HUES48 (cell line): ENCODE data around the gene POLR2J.
A peak's percentile ranks its signal among the peaks of the same experiment; 100 is the strongest.
"Not testable (repeated sequence)": the region's sequence is repeated elsewhere in the genome, so short reads cannot be mapped to it uniquely, and the experiment has no call there.

Experiments used
- H3K27ac ChIP-seq: one replicate; pipeline ENCODE4 v1.7.0; 2013; ENCODE audit warnings: low read depth, low read length, inconsistent platforms
- H3K27me3 ChIP-seq: 2 replicates; pipeline ENCODE4 v1.6.1; 2013; ENCODE audit warnings: mild to moderate bottlenecking, low read length; ENCODE audit not compliant: control insufficient read depth, insufficient read depth
- H3K36me3 ChIP-seq: 2 replicates; pipeline ENCODE4 v1.6.1; 2013; ENCODE audit warnings: low read length; ENCODE audit not compliant: control insufficient read depth, insufficient read depth
- H3K4me1 ChIP-seq: 2 replicates; pipeline ENCODE4 v1.6.1; 2013; ENCODE audit warnings: mild to moderate bottlenecking, low read length; ENCODE audit not compliant: control insufficient read depth, insufficient read depth
- H3K4me3 ChIP-seq: 2 replicates; pipeline ENCODE4 v1.5.1; 2013; ENCODE audit warnings: mild to moderate bottlenecking, low read depth, low read length
- H3K9ac ChIP-seq: 2 replicates; pipeline ENCODE4 v1.6.1; 2013; ENCODE audit warnings: mild to moderate bottlenecking, low read depth, low read length, moderate library complexity
- H3K9me3 ChIP-seq: 2 replicates; pipeline ENCODE4 v1.6.1; 2013; ENCODE audit warnings: low read length; ENCODE audit not compliant: control insufficient read depth, insufficient read depth

The POLR2J gene

DNA sequence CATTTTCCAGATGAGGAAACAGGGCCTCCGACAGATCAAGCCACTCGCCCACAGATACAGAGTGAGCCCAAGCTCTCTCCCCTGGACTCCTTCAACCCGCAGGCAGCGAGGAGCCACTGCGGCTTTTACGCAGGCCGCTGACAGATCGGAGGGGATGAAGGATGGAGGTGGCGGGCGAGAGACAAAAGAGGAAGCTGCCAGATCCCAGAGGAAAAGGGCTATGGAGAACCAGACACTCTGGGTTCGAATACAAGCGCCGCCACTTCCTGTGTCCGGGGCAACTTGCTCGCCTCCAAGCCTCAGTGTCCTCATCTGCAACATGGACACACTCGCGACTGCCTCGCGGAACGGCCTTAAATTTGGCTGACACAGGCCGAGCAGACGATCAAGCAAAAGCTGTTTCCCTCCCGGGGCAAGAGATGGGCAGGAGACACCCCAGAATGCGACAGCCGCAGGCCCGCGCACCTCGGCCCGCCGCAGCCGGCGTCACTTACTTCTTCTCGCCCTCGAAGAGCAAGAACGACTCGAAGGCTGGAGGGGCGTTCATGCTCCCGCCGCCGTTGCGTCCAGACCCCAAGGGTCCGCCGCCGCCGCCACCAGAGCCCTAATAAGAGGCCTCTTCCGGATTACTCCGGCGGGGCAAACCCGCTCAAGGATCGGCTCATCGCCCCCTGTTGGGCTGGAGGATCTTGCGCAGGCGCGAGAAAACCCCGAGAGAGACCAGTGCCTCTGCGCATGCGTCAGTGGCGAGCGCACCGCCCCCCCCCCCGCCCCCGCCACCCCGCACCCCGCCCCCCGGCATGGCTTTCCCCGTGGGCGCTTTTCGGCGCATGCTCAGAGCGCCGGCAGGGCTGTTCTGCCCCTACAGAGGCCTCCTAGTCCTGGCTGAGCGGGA is at the start of gene POLR2J:
Gene POLR2J (minus strand): TSS at position 609 of the 895 bp plus-strand sequence. CDS start 62 bp downstream, at position 547.
- not testable (repeated sequence) for H3K36me3 ChIP-seq, H3K27me3 ChIP-seq, H3K4me1 ChIP-seq, H3K9ac ChIP-seq, H3K27ac ChIP-seq, H3K9me3 ChIP-seq
- H3K4me3 ChIP-seq: peak within 1 kb of the TSS; percentile 47

DNA sequence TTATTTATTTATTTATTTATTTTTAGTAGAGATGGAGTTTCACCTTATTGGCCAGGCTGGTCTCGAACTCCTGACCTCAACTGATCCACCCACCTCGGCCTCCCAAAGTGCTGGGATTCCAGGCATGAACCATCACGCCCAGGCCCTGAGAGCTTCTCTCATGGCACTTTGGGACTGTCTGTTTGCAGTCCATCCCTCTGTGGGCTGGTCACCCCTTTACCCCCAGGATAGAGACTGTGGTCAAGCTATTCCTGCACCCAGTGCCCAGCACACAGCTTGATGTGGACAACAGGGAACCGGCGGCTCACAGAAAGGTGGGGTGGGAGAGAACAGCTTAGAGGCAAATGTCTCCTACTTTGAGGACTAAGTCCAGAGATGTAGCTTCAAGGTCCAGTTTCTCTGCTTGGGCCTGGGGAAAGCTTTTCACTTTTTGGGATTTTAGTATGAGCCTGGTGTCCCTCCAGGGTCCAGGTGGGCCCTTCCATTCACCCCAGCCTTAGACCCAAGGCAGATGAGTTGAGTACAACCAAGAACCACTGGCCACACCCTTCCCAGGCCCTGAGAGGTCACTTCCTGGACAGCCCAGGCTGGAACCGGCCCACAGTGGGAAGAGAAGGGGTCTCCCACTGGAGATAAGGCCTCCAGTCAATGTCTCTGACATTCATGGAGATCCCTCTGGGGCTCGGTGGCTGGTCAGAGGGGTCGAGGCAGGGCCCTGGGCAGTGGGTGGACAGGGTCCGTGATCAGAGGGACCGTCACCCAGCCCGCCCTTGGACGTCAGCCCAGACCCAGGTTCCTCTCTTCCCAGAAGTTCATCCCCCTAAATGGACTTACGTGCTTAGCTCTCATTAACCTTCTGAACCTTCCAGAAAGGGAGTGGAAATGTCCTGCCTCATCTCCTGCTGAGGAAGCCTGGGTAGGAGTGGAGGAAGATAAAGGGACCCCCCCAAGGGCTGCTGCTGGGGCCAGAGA is 49.4 kb upstream of the POLR2J start:
- H3K9ac ChIP-seq, H3K36me3 ChIP-seq, H3K27ac ChIP-seq, H3K27me3 ChIP-seq, H3K9me3 ChIP-seq, H3K4me1 ChIP-seq, H3K4me3 ChIP-seq: not testable (repeated sequence)

DNA sequence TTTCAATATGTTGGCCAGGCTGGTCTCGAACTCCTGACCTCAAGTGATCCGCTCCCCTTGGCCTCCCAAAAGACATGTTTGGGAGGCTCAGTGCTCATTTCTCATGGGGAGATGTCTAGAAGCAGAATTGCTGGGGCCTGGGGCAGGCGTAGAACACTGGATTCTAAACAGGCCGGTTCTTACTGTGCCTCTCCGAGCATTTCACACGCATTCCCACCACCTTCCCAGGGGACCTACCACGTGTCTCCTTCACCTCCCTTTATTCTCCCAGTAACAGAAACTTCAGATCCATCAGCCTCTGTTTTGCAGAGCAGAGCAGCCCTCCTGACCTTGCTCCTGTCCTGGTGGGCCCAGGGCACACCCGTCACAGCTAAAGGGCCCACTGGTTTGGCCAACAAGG is 48.5 kb upstream of the POLR2J start:
- not testable (repeated sequence) for H3K27ac ChIP-seq, H3K9me3 ChIP-seq, H3K36me3 ChIP-seq, H3K4me3 ChIP-seq, H3K27me3 ChIP-seq, H3K4me1 ChIP-seq, H3K9ac ChIP-seq

DNA sequence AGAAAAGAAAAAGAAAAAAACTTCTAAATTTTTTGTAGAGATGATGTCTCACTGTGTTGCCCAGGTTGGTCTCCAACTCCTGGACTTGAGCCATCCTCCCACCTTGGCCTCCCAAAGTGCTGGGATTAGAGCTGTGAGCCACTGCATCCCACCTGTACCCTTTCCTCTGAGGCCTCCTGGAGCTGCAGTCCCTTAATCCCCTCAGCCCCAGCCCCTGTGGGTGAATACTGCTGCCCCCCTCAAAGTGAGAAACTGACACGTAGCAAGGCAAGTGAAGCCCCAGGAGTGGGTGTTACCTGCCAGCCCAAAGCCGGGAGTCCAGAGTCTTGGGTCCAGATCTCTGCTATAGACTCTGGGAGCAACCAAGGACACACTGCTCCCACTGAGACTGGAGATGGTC is 46.1 kb upstream of the POLR2J start:
- not testable (repeated sequence) for H3K27ac ChIP-seq, H3K4me3 ChIP-seq, H3K9ac ChIP-seq, H3K4me1 ChIP-seq, H3K27me3 ChIP-seq, H3K36me3 ChIP-seq, H3K9me3 ChIP-seq

DNA sequence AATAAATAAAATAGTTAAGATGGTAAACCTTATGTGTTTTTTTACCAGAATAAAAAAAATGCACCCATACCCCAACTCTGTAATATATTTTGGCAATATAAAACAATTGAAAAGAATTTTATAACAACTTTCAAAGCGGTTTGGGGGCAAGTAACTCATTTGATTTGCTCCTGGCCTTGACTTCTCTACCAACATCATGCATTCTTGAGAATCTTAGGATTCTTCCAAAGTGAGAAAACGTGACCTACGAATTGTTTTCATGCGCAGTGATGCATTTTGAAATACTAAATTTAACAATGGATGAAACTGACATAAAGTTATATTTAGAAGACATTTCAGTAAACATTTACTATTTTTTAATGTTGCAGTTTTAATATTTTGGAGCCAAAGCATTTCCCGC is 42.1 kb upstream of the POLR2J start:
- not testable (repeated sequence) for H3K27me3 ChIP-seq, H3K4me3 ChIP-seq, H3K36me3 ChIP-seq, H3K9ac ChIP-seq, H3K27ac ChIP-seq, H3K4me1 ChIP-seq, H3K9me3 ChIP-seq

DNA sequence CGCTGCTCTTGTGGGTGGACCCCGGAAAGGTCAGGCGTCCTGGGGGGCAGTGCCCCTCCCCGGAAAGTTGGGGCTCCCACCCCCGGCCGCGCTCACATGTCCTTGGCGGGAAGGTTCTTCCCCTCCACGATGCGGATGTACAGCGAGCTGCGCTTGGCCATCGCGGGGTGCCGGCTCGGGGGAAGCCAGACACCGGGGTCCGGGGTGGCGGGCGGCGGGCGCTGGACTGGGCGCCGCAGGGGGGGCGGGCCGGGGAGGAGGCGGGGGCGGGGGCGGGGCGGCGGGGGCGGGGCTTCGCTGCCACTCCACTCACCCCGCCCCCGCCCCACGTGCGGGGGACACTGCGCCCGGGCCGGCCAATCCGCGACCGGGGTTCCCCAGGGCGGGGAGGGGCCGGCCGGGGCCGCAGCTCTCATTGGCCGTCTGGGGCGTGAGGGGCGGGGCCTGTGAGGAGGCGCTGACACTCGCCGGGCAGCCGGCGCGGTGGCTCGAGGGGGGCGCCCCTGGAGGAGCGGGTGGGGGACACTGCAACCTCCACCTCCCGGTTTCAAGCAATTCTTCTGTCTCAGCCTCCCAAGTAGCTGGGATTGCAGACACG is 38.9 kb upstream of the POLR2J start, which contains the start of gene RASA4B:
Gene RASA4B (minus strand): TSS at position 228 of the 598 bp plus-strand sequence. CDS start 67 bp downstream, at position 161.
- H3K9ac ChIP-seq, H3K27ac ChIP-seq: not testable (repeated sequence)

DNA sequence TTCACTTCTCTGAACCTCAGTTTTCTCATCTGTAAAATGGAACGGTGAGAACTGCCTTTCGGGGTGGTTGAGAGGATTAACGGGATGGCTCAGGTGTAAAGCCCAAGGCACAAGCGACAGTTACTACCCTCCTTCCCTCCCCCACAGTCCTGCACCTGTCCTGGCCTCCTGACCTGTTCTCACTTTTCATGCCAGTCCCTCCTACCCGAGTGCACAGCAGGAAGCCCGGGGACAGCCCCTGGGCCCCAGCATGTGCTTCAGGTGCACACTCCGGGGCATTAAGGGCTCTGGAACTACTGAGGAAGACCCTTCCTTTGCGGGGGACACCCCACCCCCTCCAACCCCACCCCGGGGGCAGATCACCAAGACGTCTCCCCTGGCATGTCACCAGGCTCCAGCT is 38.2 kb upstream of the POLR2J start:
- not testable (repeated sequence) for H3K4me1 ChIP-seq, H3K9ac ChIP-seq, H3K27me3 ChIP-seq, H3K27ac ChIP-seq, H3K4me3 ChIP-seq, H3K36me3 ChIP-seq, H3K9me3 ChIP-seq

More for the DNA sequence above, 38.9 kb upstream of the POLR2J start, which contains the start of gene RASA4B:
- not testable (repeated sequence) for H3K27me3 ChIP-seq, H3K4me1 ChIP-seq, H3K36me3 ChIP-seq, H3K4me3 ChIP-seq, H3K9me3 ChIP-seq

DNA sequence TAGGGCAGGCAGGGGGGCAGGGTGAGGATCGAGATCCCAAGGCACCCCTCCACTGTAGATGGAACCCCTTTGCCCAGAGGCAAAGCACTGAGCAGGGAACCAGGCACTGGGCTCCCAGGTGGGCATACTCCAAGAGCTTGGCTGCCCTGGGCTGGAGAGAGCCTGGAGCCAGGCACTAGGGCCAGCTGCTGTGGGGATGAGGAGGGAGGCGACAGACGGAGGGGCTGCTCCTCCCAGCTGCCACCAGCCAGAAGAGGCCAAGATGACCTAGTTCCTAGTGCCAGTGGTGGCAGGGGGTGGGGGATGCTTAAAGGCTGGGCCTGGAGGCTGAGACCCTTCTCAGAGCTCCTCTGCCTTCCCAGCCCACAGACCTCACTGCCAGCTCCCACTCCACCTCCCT is 37.2 kb upstream of the POLR2J start:
- not testable (repeated sequence) for H3K9me3 ChIP-seq, H3K27ac ChIP-seq, H3K4me3 ChIP-seq, H3K4me1 ChIP-seq, H3K36me3 ChIP-seq, H3K9ac ChIP-seq, H3K27me3 ChIP-seq

DNA sequence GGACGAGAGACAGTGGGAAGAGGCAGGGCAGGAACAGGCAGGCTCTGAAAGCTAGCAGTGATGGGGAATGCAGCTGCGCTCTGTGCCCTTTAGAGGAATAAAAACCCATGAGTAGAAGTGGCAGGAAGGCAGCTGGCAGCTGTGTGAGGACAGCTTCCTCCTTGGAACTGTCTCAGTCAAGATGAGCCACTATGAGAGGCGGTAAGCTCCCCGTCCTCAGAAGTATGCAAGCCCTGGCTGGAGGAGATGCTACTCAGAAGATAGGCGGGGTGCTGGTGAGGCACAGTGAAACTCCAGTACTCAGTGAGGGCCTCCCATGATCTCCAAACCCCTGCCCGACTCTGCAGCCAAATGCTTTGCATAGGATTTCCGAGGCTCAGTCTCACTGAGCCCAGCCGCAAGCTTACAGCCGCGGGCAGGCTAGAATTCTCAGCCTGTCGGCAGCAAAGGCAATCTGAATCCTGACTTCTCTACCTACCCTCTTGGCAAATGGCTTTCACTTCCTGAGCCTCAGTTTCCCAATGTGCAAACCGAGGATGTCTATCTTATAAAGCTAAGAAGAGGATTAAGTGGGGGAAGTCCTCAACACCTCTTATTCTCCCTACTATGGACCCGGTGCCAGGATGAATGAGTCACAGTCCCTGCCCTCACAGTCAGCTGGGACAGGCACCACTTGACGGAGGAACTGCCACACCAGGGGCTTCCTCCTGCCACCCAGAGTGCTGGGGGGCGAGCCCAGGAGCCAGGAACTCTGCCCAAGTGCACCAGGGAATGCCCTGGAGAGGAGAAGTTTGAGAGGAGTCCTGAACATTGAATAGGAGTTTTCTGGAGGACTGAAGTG is 36.4 kb upstream of the POLR2J start:
- not testable (repeated sequence) for H3K27me3 ChIP-seq, H3K27ac ChIP-seq, H3K9ac ChIP-seq, H3K4me1 ChIP-seq, H3K9me3 ChIP-seq, H3K36me3 ChIP-seq, H3K4me3 ChIP-seq

DNA sequence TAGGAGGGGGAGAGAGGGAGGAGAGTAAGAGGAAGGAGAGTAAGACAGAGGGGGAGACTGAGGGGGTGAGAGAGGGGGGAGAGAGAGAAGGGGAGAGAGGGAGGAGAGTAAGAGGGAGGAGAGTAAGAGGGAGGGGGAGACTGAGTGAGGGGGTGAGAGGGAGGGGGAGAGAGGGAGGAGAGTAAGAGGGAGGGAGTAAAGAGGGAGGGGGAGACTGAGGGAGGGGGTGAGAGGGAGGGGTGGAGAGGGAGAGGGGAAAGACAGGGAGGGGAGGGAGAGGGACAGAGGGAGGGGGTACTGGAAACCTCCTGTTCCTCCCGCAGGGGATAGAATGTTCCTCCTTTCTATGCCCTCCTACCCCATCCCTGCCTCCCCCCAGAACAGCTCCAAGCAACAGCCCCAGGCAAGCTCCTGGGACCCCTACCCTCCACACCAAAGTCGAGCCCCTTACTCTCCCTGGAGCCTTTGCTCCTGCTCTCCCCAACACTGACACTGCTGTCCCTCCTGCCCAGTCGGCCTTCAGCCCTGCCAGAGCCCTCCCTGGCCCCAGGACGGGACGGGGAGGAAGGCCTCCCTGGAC is 34.0 kb upstream of the POLR2J start:
- H3K4me1 ChIP-seq, H3K36me3 ChIP-seq, H3K27ac ChIP-seq, H3K9ac ChIP-seq, H3K27me3 ChIP-seq, H3K4me3 ChIP-seq, H3K9me3 ChIP-seq: not testable (repeated sequence)
